Body of pancreas (tissue), 4 donors: Measurements from ENCODE around the gene ANKRD24.
"Not testable (repeated sequence)": the region's sequence is repeated elsewhere in the genome, so short reads cannot be mapped to it uniquely, and the experiment has no call there.

Source experiments
- CTCF ChIP-seq, 7 experiments: fragments of 450-650 bp in 4 of 7; fragments of 200-600 bp in 3 of 7; sonication (generic) in 3 of 7; IDR thresholded peaks; one replicate each; pipeline ENCODE4 v1.5.1; 2016 to 2019; ENCODE audit warnings: antibody characterized with exemption in 7 of 7
- POLR2A ChIP-seq, 3 donors: fragments of 450-650 bp; IDR thresholded peaks; one replicate each; pipeline ENCODE4 v1.6.1; 2016; ENCODE audit warnings: antibody characterized with exemption in 3 of 3, mild to moderate bottlenecking in 2 of 3

- not testable (repeated sequence) for TF ChIP-seq CTCF, POLR2A (IDR thresholded peaks at IDR 0.05)
Measured at GRCh38 chr19:4230237-4230636, 47.7 kb downstream of the ANKRD24 start.
